HCT116 (cell line): ENCODE results near the gene JPT1. TPM values are rescaled to one million over a fixed set of nuclear protein-coding genes. Genes with fewer than 3 reads are reported as not detected.
"Not testable (repeated sequence)": the region's sequence is repeated elsewhere in the genome, so short reads cannot be mapped to it uniquely, and the experiment has no call there.

Experiments used
- ATAC-seq: fragments of 200-7000 bp; cut with Tn5 transposase; 2 replicates; pipeline ENCODE4 v1.9.1; 2020; ENCODE audit warnings: mild to moderate bottlenecking, moderate library complexity
- BruUV-seq: library from RNA; stranded (reverse); fragments of 400-500 nt; replicated peaks from 2 replicates; lab custom pipeline; 2021; lab: Mats Ljungman, UMichigan
- CTCF ChIA-PET: fragments of 300-600 bp; sonication (Branson Sonifier 250); formaldehyde crosslinking; loops from one replicate; lab custom pipeline; 2021; ENCODE audit warnings: antibody characterized with exemption; lab: Charles Lee
- POLR2A ChIA-PET: fragments of 300-600, 350-600 bp; sonication (Branson Sonifier 250); formaldehyde crosslinking; loops from one replicate; lab custom pipeline; 2021; ENCODE audit warnings: antibody characterized with exemption; lab: Charles Lee
- RAD21 ChIA-PET, 2 experiments: fragments of 300-600 bp; sonication (Branson Sonifier 250); formaldehyde crosslinking; loops; one replicate each; lab custom pipeline; 2023; ENCODE audit warnings: low total read pairs in 2 of 2; ENCODE audit not compliant: uncharacterized antibody in 2 of 2, unreplicated experiment in 2 of 2, low non-redundant PET in 1 of 2; lab: Charles Lee
- DNase-seq: peaks from one replicate; pipeline ENCODE4 v3.0.0-alpha.2; 2010; ENCODE audit warnings: low read depth, low spot score
- H2AFZ ChIP-seq: fragments of 200-600 bp; shearing (Covaris generic), sonication (generic); 2 replicates; pipeline ENCODE4 v1.6.1; 2017; ENCODE audit warnings: low read depth, mixed run types, mixed read lengths, antibody characterized with exemption, low read length; ENCODE audit not compliant: poor library complexity, severe bottlenecking
- H3K27ac ChIP-seq: 2 replicates; pipeline ENCODE4 v1.5.1; 2012; ENCODE audit warnings: low read depth, low read length
- H3K27me3 ChIP-seq: fragments of 200-600 bp; sonication (generic); 2 replicates; pipeline ENCODE4 v1.6.1; 2016; ENCODE audit warnings: mixed run types, low read length, mixed read lengths; ENCODE audit not compliant: insufficient read depth
- H3K36me3 ChIP-seq, 2 experiments: fragments of 200-500 bp in 1 of 2; fragments of 200-600 bp in 1 of 2; sonication (Bioruptor generic) in 1 of 2; sonication (generic) in 1 of 2; 2 replicates each; pipeline versions ENCODE4 v1.5.1 to v1.6.1; 2014 to 2016; ENCODE audit warnings: low read length in 2 of 2, inconsistent platforms in 1 of 2, mixed read lengths in 1 of 2, mixed run types in 1 of 2; ENCODE audit not compliant: insufficient read depth in 2 of 2, control insufficient read depth in 1 of 2
- H3K4me1 ChIP-seq, 2 experiments: fragments of 200-600 bp in 1 of 2; sonication (generic) in 1 of 2; 2 replicates each; pipeline versions ENCODE4 v1.5.1 to v1.6.1; 2012 to 2017; ENCODE audit warnings: low read length in 2 of 2, inconsistent platforms in 1 of 2, mild to moderate bottlenecking in 1 of 2, mixed read lengths in 1 of 2, mixed run types in 1 of 2, moderate library complexity in 1 of 2; ENCODE audit not compliant: insufficient read depth in 2 of 2, control insufficient read depth in 1 of 2
- H3K4me2 ChIP-seq: fragments of 200-600 bp; sonication (generic); 2 replicates; pipeline ENCODE4 v1.6.1; 2017; ENCODE audit warnings: mixed run types, low read length, mixed read lengths
- H3K4me3 ChIP-seq, 2 experiments: fragments of 200-600 bp in 1 of 2; sonication (generic) in 1 of 2; replicated peaks in 1 of 2; 2 replicates each; pipeline ENCODE4 v1.5.1; 2011 to 2016; ENCODE audit warnings: low read length in 2 of 2, control low read depth in 1 of 2, low read depth in 1 of 2, mild to moderate bottlenecking in 1 of 2, mixed read lengths in 1 of 2, mixed run types in 1 of 2
- H3K79me2 ChIP-seq: fragments of 200-600 bp; sonication (generic); 2 replicates; pipeline ENCODE4 v1.6.1; 2017; ENCODE audit warnings: mild to moderate bottlenecking, mixed run types, low read length, moderate library complexity, mixed read lengths; ENCODE audit not compliant: insufficient read depth
- H3K9ac ChIP-seq: fragments of 200-600 bp; sonication (generic); 2 replicates; pipeline ENCODE4 v1.6.1; 2016; ENCODE audit warnings: low read length, mixed read lengths
- H3K9me2 ChIP-seq: fragments of 200-600 bp; sonication (generic), shearing (Covaris generic); 2 replicates; pipeline ENCODE4 v1.6.1; 2017; ENCODE audit warnings: mixed run types, mild to moderate bottlenecking, moderate library complexity; ENCODE audit not compliant: insufficient read depth
- H3K9me3 ChIP-seq, 2 experiments: fragments of 200-500 bp in 1 of 2; fragments of 200-600 bp in 1 of 2; sonication (Bioruptor generic) in 1 of 2; sonication (generic) in 1 of 2; 2 replicates each; pipeline ENCODE4 v1.6.1; 2014 to 2017; ENCODE audit warnings: low read length in 2 of 2, mixed read lengths in 2 of 2, inconsistent platforms in 1 of 2, low read depth in 1 of 2, mild to moderate bottlenecking in 1 of 2, mixed run types in 1 of 2, moderate library complexity in 1 of 2; ENCODE audit not compliant: control insufficient read depth in 1 of 2, insufficient read depth in 1 of 2
- H4K20me1 ChIP-seq: fragments of 200-600 bp; sonication (generic), shearing (Covaris generic); 2 replicates; pipeline ENCODE4 v1.6.1; 2017; ENCODE audit warnings: mixed run types, mild to moderate bottlenecking, moderate library complexity; ENCODE audit not compliant: insufficient read depth
- POLR2AphosphoS5 ChIP-seq: IDR thresholded peaks from 2 replicates; pipeline ENCODE4 v1.6.1; 2011; ENCODE audit warnings: mild to moderate bottlenecking, low read depth, low read length, moderate library complexity
- SP1 ChIP-seq: IDR thresholded peaks from 2 replicates; pipeline ENCODE4 v1.6.1; 2012; ENCODE audit warnings: low read depth
- TCF7L2 ChIP-seq: IDR thresholded peaks from 2 replicates; pipeline ENCODE4 v1.7.0; 2011; ENCODE audit warnings: borderline replicate concordance, inconsistent platforms; ENCODE audit not compliant: insufficient read depth, insufficient read length; ENCODE audit errors: extremely low read depth
- intact Hi-C: fragments of 100-400 bp; cut with micrococcal nuclease; formaldehyde crosslinking; loops from 2 replicates; pipeline ENCODE4 v1.10.0; 2022
- total RNA-seq: library from RNA; stranded (reverse); gene quantifications from one replicate; pipeline ENCODE4 v1.2.1, GENCODE V29; 2021; ENCODE audit not compliant: unreplicated experiment

JPT1 gene
- total RNA-seq, 1 experiment from 2014 or later, result 575 TPM

DNA sequence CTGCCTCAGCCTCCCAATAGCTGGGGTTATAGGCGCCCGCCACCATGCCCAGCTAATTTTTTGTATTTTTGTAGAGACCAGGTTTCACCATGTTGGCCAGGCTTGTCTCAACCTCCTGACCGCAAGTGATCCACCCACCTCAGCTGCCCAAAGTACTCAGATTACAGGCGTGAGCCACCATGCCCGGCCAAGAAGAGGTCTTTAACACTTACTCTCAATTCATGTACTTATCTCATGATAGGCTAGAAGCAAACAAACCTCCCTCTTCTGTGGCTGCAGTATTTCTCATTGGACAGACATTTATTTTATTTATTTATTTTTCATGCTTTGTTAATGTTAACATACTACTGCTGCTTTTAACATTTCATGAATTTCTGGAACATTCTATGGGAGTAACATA lies 15.8 kb downstream of the JPT1 start:
- peaks cover 9% of the 10 kb centered on the region; the same call in 1 of the 2 replicates for H4K20me1 ChIP-seq
- no peak for TF ChIP-seq SP1
- no peak for TF ChIP-seq TCF7L2
- no peak for TF ChIP-seq POLR2AphosphoS5
- H3K27me3 ChIP-seq, result no peaks in the 10 kb centered on the region
- intact Hi-C loops, result no loop called here
- CTCF ChIA-PET, result no interaction called here
- ATAC-seq, result no peak
- BruUV-seq, result no TSS peak
- no peaks in the 10 kb centered on the region for H3K9me2 ChIP-seq
- no peak overlapping the region for H3K9ac ChIP-seq
- no peak overlapping the region for H3K27ac ChIP-seq
- no peak overlapping the region for H3K4me3 ChIP-seq
- H2AFZ ChIP-seq, result no peak overlapping the region
- POLR2A ChIA-PET, result no interaction called here
- peaks cover 53 to 62% of the 10 kb centered on the region in 2 experiments for H3K36me3 ChIP-seq
- no peak for DNase-seq
- H3K4me2 ChIP-seq, result no peak overlapping the region
- RAD21 ChIA-PET, result no interaction called here
- H3K4me1 ChIP-seq, result peaks cover 5 to 20% of the 10 kb centered on the region in 2 experiments; a peak in 3 of 4 replicates
- H3K79me2 ChIP-seq, result peaks cover 53% of the 10 kb centered on the region
- no peaks in the 10 kb centered on the region for H3K9me3 ChIP-seq

DNA sequence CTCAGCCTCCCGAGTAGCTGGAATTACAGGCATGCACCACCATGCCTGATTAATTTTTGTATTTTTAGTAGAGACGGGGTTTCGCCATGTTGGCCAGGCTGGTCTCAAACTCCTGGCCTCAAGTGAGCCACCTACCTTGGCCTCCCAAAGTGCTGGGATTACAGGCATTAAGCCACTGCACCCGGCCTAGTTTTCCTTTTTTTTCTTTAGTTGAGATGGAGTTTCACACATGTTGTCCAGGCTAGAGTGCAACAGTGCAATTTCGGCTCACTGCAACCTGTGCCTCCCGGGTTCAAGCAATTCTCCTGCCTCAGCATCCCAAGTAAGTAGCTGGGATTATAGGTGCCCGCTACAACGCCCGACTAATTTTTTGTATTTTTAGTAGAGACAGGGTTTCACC lies 16.6 kb downstream of the JPT1 start:
- RAD21 ChIA-PET, H3K4me2 ChIP-seq, H3K27ac ChIP-seq, H3K9ac ChIP-seq, ATAC-seq, CTCF ChIA-PET, BruUV-seq, H3K27me3 ChIP-seq, DNase-seq, H2AFZ ChIP-seq, H3K9me3 ChIP-seq, intact Hi-C loops, H3K9me2 ChIP-seq, H3K4me3 ChIP-seq, H4K20me1 ChIP-seq: not testable (repeated sequence)
- Histone ChIP-seq H3K79me2 (peaks cover 47% of the 10 kb centered on the region), H3K4me1 (peaks cover 10 to 26% of the 10 kb centered on the region in 2 experiments; a peak in 3 of 4 replicates), H3K36me3 (peaks cover 47 to 57% of the 10 kb centered on the region in 2 experiments)
- POLR2A ChIA-PET, result interaction anchor here (1.5 kb wide), 1 partner anchor 125 kb away, joined by 5 read pairs; the partner anchor contains the start of gene MRPL58
